ENCODE data around the gene LAMC2.
A peak's percentile ranks its signal among the peaks of the same experiment; 100 is the strongest.
"Not testable (repeated sequence)": the region's sequence is repeated elsewhere in the genome, so short reads cannot be mapped to it uniquely, and the experiment has no call there.

LAMC2 gene

DNA sequence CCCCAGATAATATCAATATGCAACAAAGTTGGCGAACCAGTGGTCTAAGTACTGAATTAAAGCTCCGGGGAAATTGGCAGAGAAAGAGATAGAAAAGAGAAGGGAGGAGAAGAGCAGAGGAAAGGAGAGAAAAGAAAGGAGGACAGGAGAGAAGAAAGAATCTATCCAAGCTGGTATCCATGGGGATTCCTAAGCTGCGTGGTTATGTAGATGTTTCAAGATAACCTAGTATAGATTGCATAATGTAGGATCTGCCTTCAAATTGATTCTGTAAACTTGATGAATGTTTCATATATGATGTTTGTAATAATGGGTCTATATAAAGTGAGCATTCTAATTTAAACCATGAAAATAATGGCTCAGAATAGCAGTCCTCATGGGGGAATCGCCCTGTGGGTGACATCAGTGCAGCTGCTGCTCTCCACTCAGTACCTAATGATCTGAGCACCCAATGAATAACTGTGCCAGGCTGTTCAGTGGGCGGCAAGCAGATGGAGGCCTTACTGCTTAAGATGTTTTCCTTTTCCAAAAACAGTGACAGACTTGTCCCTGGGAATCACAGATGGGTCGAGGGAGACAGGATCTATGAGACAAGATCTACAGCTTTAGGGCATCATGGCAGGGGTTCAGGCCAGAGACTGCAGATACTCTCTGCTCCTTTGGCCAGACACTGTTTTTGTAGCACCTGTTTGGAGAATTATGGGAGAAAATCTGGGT lies 78.0 kb downstream of the LAMC2 start:
- DNase-seq (ENCODE audit: low spot score) = no peak

GRCh38 chr1:183267646-183268431 lies 81.8 kb downstream of the LAMC2 start:
- DNase-seq (ENCODE audit: low spot score) = no peak

- DNase-seq (ENCODE audit: low spot score) = no peak
These were observed 84.6 kb downstream of the LAMC2 start for GRCh38 chr1:183270541-183271141.

- DNase-seq (ENCODE audit: low spot score) = no peak
These were observed 86.4 kb downstream of the LAMC2 start for GRCh38 chr1:183272390-183272848.

GRCh38 chr1:183273300-183273699 lies 87.2 kb downstream of the LAMC2 start:
- DNase-seq (ENCODE audit: low spot score) = no peak

DNA sequence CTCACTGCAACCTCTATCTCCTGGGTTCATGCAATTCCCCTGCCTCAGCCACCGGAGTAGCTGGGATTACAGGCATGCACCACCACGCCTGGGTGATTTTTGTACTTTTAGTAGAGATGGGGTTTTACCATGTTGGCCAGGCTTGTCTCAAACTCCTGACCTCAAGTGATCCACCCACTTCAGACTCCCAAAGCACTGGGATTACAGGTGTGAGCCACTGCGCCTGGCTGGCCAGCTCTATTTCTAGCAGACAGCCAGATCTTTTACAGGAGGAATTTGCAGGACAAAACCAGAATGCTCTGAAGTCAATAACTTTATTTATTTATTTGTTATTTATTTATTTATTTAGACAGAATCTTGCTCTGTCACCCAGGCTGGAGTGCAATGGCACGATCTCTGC lies 87.9 kb downstream of the LAMC2 start:
- DNase-seq (ENCODE audit: low spot score) = not testable (repeated sequence)

DNA sequence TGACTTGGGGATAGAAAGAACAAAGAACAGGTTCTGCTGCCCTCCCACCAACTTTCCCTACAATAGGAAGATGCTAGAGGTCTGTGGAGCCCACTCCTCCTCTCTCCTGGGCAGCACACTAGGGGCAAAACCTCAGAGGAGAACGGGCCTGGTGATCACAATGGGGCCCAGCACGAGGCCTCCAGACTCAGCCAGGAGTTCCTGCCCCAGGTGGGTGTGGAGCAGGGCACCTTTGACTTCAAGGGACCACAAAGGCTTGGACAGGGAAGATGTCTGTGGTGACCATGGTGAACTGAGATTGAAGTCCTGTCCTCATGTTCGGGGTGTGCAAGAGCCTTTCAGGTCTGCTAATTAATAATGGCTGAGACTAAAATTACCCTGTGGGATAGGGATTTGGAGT lies 88.8 kb downstream of the LAMC2 start:
- DNase-seq (ENCODE audit: low spot score) = no peak

GRCh38 chr1:183275322-183275721 lies 89.3 kb downstream of the LAMC2 start:
- no peak for DNase-seq (ENCODE audit: low spot score)

DNA sequence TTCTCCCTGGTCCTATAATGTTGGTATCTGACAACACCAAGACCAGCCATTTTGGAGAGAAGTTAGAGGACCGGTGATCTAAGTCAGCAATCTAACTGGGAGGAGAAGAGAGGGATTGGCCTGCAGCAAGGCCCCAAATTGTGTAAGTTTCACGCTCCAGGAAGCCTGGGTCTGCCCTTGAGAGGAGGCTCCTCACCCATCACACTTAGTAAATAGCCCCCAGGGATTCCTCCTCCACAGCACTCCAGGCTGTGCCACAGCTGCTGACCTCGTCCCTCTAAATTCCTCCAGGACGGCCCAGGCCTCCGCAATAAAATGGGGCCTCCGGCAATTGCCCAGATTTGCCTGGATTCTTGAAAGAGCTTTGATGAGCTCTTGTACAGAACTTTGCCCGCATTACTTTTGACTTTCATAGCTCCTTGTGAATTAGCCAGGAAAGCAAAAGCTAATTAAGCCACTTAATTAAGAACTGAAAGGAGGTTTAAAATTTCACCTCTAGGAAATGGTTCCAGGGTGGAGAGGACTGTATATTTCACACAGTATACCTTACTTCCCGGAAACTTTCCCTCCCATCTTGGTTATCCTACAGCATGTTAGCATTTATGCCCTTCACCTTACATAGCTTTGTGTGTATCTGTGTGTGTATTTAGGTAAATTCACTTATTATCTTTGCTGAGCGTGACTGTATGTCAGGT lies 90.5 kb downstream of the LAMC2 start:
- no peak for DNase-seq (ENCODE audit: low spot score)

DNA sequence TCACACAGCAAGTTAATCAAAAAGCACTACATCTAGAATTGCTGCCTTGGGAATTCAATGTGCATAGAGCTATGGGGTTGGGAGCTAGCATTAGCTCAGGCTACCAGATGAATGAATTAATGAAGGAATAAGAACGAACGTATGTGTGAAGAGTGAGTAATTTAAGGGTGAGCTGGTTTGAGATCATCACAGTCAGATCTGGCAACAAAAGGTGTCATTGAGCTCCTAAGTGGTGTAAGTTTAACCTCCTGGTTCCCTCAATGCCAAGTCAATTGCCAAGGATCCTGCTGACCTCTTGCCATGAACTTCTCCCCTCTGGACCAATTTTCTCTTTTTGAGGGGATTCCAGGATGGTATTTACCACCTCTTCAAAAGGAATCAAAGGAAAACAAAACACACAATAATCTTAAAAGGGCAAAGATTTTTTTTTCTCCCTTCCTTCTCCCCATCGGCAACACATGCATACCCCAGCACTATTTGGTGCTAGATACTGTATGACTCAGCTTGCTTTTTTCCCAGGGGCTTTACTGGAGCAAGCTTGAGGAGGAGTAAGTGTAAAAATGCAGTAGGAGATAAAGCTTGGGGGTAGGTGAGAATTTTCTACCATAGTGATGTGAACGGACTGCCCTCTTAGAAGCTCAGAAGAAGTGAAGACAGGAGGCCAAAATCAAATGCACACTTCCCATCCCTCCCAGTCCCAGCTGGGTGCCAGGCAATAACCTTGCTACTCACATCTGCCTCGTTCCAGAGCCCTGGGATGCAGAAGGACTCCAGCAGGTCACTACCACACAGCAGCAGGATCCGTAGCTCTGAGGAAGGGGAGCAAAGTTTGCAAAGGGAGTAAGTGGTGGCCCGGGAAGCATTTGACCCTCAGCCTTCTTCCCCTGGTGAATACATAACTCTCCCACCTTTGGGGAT lies 92.0 kb downstream of the LAMC2 start:
- DNase-seq (ENCODE audit: low spot score) = no peak

- DNase-seq (ENCODE audit: low spot score) = no peak
These were observed 92.9 kb downstream of the LAMC2 start for GRCh38 chr1:183278739-183279591.

DNA sequence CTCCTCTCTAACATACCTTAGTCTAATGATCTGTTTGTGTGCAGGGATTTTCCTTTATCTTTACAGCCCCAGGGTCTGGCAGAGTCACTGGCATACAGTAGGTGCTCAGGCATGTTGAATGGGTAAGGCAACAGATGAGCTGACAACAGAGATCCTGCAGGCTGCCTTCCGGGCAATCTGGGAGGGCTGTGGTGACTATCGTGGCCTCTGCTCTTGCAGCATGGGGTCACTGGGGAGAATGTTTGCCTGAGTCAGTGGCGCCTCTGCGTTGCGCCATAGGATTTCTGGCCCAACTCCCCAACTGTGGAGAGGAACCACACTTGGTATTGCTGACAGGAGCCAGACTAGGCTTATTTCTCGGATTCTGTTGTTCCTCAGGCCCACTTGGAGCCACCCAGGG lies 93.8 kb downstream of the LAMC2 start:
- DNase-seq (ENCODE audit: low spot score) = no peak

- no peak for DNase-seq (ENCODE audit: low spot score)
These were observed 95.0 kb downstream of the LAMC2 start for GRCh38 chr1:183281039-183281438.

DNA sequence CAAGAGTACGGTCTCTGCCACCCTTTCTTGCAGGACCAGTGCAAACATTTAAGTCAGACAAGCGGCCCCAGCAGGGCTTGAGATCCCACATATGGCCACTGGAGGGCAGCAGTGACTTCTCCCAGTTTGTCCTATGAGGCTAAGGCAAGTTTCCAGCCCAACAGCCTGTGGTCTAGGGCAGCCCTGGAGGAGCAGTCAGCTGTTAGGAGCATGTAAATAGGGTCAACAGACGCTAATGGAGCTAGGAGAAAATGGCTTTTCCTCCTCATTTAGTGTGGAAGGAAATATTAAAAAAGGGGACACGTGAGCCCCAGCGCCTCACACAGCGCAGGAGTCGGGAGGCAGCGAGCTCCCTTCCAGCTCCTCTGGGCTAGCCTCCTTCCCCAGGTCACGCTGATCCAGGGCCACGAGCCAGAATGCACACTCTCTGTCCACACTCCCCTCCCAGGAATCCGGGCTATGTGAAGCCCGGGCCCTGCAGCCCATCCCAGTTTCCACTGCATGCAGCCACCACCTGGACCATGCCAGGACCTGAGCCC lies 95.6 kb downstream of the LAMC2 start:
- DNase-seq (ENCODE audit: low spot score) = peak; percentile 98

GRCh38 chr1:183282101-183282855 lies 96.2 kb downstream of the LAMC2 start:
- no peak for DNase-seq (ENCODE audit: low spot score)

DNA sequence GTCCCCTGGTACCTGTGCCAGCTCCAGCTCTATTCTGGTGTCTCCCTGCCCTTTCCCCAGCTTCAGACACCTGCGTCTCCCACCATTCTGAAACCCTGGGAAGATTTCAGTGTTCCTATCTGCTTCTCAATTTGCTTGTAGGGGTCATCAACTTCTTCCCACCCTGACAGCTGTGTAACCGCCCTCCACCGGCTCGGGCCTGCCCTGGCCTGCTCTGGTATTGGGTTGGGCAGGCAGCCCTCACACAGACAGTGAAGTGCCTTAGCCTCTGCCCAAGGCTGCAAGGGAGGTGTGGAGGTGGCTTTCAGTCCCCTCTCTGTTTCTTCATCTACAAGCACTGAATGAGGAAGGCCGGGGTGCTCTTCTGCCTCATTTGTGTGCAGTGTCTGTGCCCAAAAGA lies 97.2 kb downstream of the LAMC2 start:
- no peak for DNase-seq (ENCODE audit: low spot score)

GRCh38 chr1:183284086-183284485 lies 98.0 kb downstream of the LAMC2 start:
- peak; percentile 92 for DNase-seq (ENCODE audit: low spot score)

DNA sequence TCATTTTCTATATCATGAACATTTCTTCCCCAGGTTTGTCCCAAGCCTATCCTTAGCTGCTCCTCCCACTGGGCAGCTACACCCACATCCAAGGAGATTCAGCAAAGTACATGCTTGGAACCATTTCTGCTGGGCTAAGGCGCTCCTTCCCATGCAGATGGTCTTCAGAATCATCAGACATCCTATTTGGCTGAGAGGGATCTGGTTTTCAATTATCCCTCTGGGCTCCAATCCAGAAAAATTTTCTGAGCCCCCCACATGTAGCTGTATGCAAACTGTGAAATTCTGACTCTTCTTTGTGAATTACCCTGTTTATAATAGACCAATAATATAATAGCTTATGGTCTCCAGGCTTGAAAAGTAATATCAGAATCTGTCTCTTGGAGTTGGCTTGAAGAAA lies 99.2 kb downstream of the LAMC2 start:
- DNase-seq (ENCODE audit: low spot score) = no peak

- DNase-seq (ENCODE audit: low spot score) = no peak
These were observed 99.7 kb downstream of the LAMC2 start for GRCh38 chr1:183285746-183286145.

Data from cerebellar cortex (tissue), 1 donor.